Progenitor cell of endocrine pancreas (in vitro differentiated cells): ENCODE measurements around the gene EFCAB5. TPM values are rescaled to one million over a fixed set of nuclear protein-coding genes. Genes with fewer than 3 reads are reported as not detected.
A peak's percentile ranks its signal among the peaks of the same experiment; 100 is the strongest.

ENCODE experiments used
- DNase-seq: peaks from one replicate; pipeline ENCODE4 v3.0.0; 2021; ENCODE audit warnings: low spot score; ENCODE audit not compliant: unreplicated experiment
- H3K27ac Mint-ChIP-seq: 2 replicates; pipeline ENCODE4 v1.8.0; 2021; ENCODE audit warnings: mild to moderate bottlenecking, moderate library complexity, mixed read lengths
- H3K27me3 Mint-ChIP-seq: 2 replicates; pipeline ENCODE4 v1.8.0; 2021; ENCODE audit warnings: mixed read lengths
- H3K36me3 Mint-ChIP-seq: 2 replicates; pipeline ENCODE4 v1.8.0; 2022; ENCODE audit warnings: mixed read lengths; ENCODE audit not compliant: insufficient read depth
- H3K4me1 Mint-ChIP-seq: 2 replicates; pipeline ENCODE4 v1.8.0; 2021; ENCODE audit warnings: low read depth, mixed read lengths
- H3K4me3 Mint-ChIP-seq: 2 replicates; pipeline ENCODE4 v1.8.0; 2021; ENCODE audit warnings: low read depth, mild to moderate bottlenecking, moderate library complexity, mixed read lengths
- H3K9me3 Mint-ChIP-seq: 2 replicates; pipeline ENCODE4 v1.8.0; 2021; ENCODE audit warnings: low read depth, mixed read lengths
- CTCF ChIP-seq: fragments of 200-600 bp; sonication (generic); IDR thresholded peaks from one replicate; pipeline ENCODE4 v1.5.0; 2021; ENCODE audit warnings: antibody characterized with exemption, mild to moderate bottlenecking; ENCODE audit not compliant: unreplicated experiment
- total RNA-seq: library from RNA; stranded (reverse); gene quantifications from 2 replicates; pipeline ENCODE4 v1.2.1, GENCODE V29; 2021

Gene EFCAB5
- total RNA-seq, 1 donor from 2014 or later, result not detected

GRCh38 chr17:30091771-30092170, 150.3 kb downstream of the EFCAB5 start:
- Mint-ChIP-seq H3K4me3 (no peak overlapping the region), H3K4me1 (peaks cover 1% of the 10 kb centered on the region), H3K27me3 (peaks cover 39% of the 10 kb centered on the region), H3K9me3 (no peaks in the 10 kb centered on the region), H3K36me3 (no peaks in the 10 kb centered on the region), H3K27ac (no peak overlapping the region)
- TF ChIP-seq CTCF, result no peak
- DNase-seq, result no peak

GRCh38 chr17:30092886-30093285, 151.5 kb downstream of the EFCAB5 start:
- no peaks in the 10 kb centered on the region for H3K9me3 Mint-ChIP-seq
- H3K27me3 Mint-ChIP-seq, result peaks cover 39% of the 10 kb centered on the region
- no peak overlapping the region for H3K4me3 Mint-ChIP-seq
- TF ChIP-seq CTCF, result no peak
- H3K4me1 Mint-ChIP-seq, result peaks cover 1% of the 10 kb centered on the region
- no peak overlapping the region for H3K27ac Mint-ChIP-seq
- no peaks in the 10 kb centered on the region for H3K36me3 Mint-ChIP-seq
- no peak for DNase-seq

GRCh38 chr17:30093463-30094147, 152.2 kb downstream of the EFCAB5 start:
- Mint-ChIP-seq H3K36me3 (no peaks in the 10 kb centered on the region), H3K27ac (no peak overlapping the region), H3K4me1 (peaks cover 1% of the 10 kb centered on the region), H3K27me3 (peaks cover 40% of the 10 kb centered on the region), H3K9me3 (no peaks in the 10 kb centered on the region), H3K4me3 (no peak overlapping the region)
- DNase-seq, result peak; percentile 47
- TF ChIP-seq CTCF, result peak; percentile 84

GRCh38 chr17:30095507-30096244, 154.2 kb downstream of the EFCAB5 start:
- peak; percentile 61 for TF ChIP-seq CTCF
- DNase-seq, result no peak
- peaks cover 1% of the 10 kb centered on the region for H3K4me1 Mint-ChIP-seq
- peaks cover 29% of the 10 kb centered on the region for H3K27me3 Mint-ChIP-seq
- no peak overlapping the region for H3K4me3 Mint-ChIP-seq
- no peaks in the 10 kb centered on the region for H3K36me3 Mint-ChIP-seq
- no peaks in the 10 kb centered on the region for H3K9me3 Mint-ChIP-seq
- H3K27ac Mint-ChIP-seq, result no peak overlapping the region

GRCh38 chr17:30101686-30102390, 160.4 kb downstream of the EFCAB5 start:
- peaks cover 3% of the 10 kb centered on the region for H3K27me3 Mint-ChIP-seq
- H3K4me1 Mint-ChIP-seq, result peaks cover 4% of the 10 kb centered on the region
- H3K27ac Mint-ChIP-seq, result no peak overlapping the region
- no peaks in the 10 kb centered on the region for H3K9me3 Mint-ChIP-seq
- no peak for DNase-seq
- H3K36me3 Mint-ChIP-seq, result no peaks in the 10 kb centered on the region
- no peak for TF ChIP-seq CTCF
- H3K4me3 Mint-ChIP-seq, result no peak overlapping the region
